ENCODE measurements around the gene SCAANT1. TPM values are rescaled to one million over a fixed set of nuclear protein-coding genes. Genes with fewer than 3 reads are reported as not detected.

The SCAANT1 gene
- total and polyA plus RNA-seq, 2 of the 8 experiments (the other 6 are each of a cell fraction or from before 2014, with no cell fraction given): not detected

GRCh38 chr3:63947594-63947993, 35.4 kb upstream of the SCAANT1 start:
- Histone ChIP-seq H2AK5ac (ENCODE audit: low read depth, low read length) (no peak overlapping the region), H2BK12ac (ENCODE audit: low read depth, low read length) (no peak overlapping the region; the same call in 1 of the 2 replicates), H3K79me2 (ENCODE audit: control insufficient read depth in 1 of 2, insufficient read depth in 2 of 2, low read length in 2 of 2) (peaks cover 0 to 13% of the 10 kb centered on the region in 2 experiments; a peak in 1 of 4 replicates), H4K91ac (replicated peaks; ENCODE audit: insufficient read length, low read length) (no peak overlapping the region), H3K27me3 (replicated peaks in 1 of 4; ENCODE audit: control insufficient read depth in 3 of 4, extremely low read depth in 1 of 4, insufficient read depth in 3 of 4, low read length in 3 of 4) (no peaks in the 10 kb centered on the region), H3K23me2 (ENCODE audit: low read depth, low read length) (no peaks in the 10 kb centered on the region), H3K4me3 (ENCODE audit: extremely low read depth in 1 of 4, insufficient read depth in 2 of 4, low read depth in 3 of 4, low read length in 4 of 4) (no peak overlapping the region), H3K4me1 (replicated peaks in 1 of 4; ENCODE audit: control insufficient read depth in 3 of 4, insufficient read depth in 4 of 4, low read length in 3 of 4) (peaks cover 0 to 4% (median 0%) of the 10 kb centered on the region in 4 experiments; a peak in 2 of 7 replicates), H3K4me2 (ENCODE audit: insufficient read depth in 1 of 2, low read depth in 2 of 2, low read length in 2 of 2) (no peak overlapping the region), H2BK15ac (ENCODE audit: low read length) (no peak overlapping the region), H4K8ac (ENCODE audit: extremely low read depth, insufficient read depth, low read length) (no peak overlapping the region), H2BK120ac (replicated peaks; ENCODE audit: low read depth, low read length) (no peak overlapping the region), H3K4ac (replicated peaks; ENCODE audit: insufficient read length, low read depth, low read length) (no peak overlapping the region), H3K9me3 (ENCODE audit: insufficient read depth in 2 of 2, low read depth in 1 of 2, low read length in 1 of 2) (no peaks in the 10 kb centered on the region), H4K20me1 (replicated peaks in 1 of 2; ENCODE audit: control insufficient read depth in 1 of 2, insufficient read depth in 2 of 2, low read length in 2 of 2) (no peaks in the 10 kb centered on the region), H3K9ac (replicated peaks in 1 of 4; ENCODE audit: extremely low read depth in 1 of 4, low read depth in 3 of 4, low read length in 3 of 4) (no peak overlapping the region), H2BK5ac (ENCODE audit: low read depth, low read length) (no peak overlapping the region), H3K14ac (ENCODE audit: insufficient read length) (no peak overlapping the region), H3K79me1 (ENCODE audit: low read depth, low read length) (peaks cover 4% of the 10 kb centered on the region; the same call in 1 of the 2 replicates), H2BK20ac (ENCODE audit: low read length) (no peak overlapping the region), H3K36me3 (ENCODE audit: control insufficient read depth in 2 of 4, insufficient read depth in 4 of 4, low read length in 3 of 4) (no peaks in the 10 kb centered on the region), H3K56ac (replicated peaks; ENCODE audit: insufficient read length, low read depth, low read length) (no peak overlapping the region), H3K27ac (ENCODE audit: low read depth, low read length) (no peak overlapping the region), H3K23ac (ENCODE audit: insufficient read length) (no peak overlapping the region), H3K18ac (ENCODE audit: extremely low read depth, low read length) (no peak overlapping the region), H4K5ac (ENCODE audit: insufficient read length, low read depth, low read length) (no peak overlapping the region), H2AFZ (ENCODE audit: low read length) (no peak overlapping the region)
- DNase-seq (ENCODE audit: low read depth in 1 of 2, low spot score in 2 of 2) (no peak), FAIRE-seq (no peak)
- POLR2A ChIA-PET (ENCODE audit: partially characterized antibody): no interaction called here
- CTCF ChIA-PET (ENCODE audit: partially characterized antibody): interaction anchor here (0.6 to 1.5 kb wide), 5 partner anchors 9 to 43 kb away, joined by 3 to 5 read pairs (median 3); no protein-coding TSS in a partner anchor
- 90% methylated on average over 2 of the region's 2 CpGs; no CpG with 5 or more reads in 1 of the 2 experiments for WGBS, 2 experiments (ENCODE audit: extremely low coverage in 1 of 2, insufficient coverage in 1 of 2, insufficient read length in 1 of 2, insufficient replicate concordance in 2 of 2, low coverage in 1 of 2, low lambda C conversion rate in 2 of 2, missing lambda C conversion rate in 1 of 2)
- no peak for TF ChIP-seq TEAD4 (IDR thresholded peaks at IDR 0.05; ENCODE audit: low read depth, low read length)
- no peak for TF ChIP-seq SIX5 (IDR thresholded peaks at IDR 0.05; ENCODE audit: low read depth, low read length)
- no peak for TF ChIP-seq RNF2 (IDR thresholded peaks at IDR 0.05; ENCODE audit: borderline replicate concordance, low read depth, low read length, missing control alignments, poor library complexity, severe bottlenecking)
- TF ChIP-seq SRF (IDR thresholded peaks at IDR 0.05; ENCODE audit: low read depth, low read length): no peak
- no peak for TF ChIP-seq SUZ12 (IDR thresholded peaks at IDR 0.05; ENCODE audit: low read length)
- TF ChIP-seq HDAC6 (IDR thresholded peaks at IDR 0.05; ENCODE audit: low read depth, low read length): no peak
- TF ChIP-seq BRCA1 (IDR thresholded peaks at IDR 0.05; ENCODE audit: low read depth, low read length): no peak
- TF ChIP-seq CTBP2 (IDR thresholded peaks at IDR 0.05; ENCODE audit: borderline replicate concordance, insufficient read depth, insufficient read length, low read length): no peak
- no peak for TF ChIP-seq NRF1 (IDR thresholded peaks at IDR 0.05; ENCODE audit: low read depth, low read length)
- no peak for TF ChIP-seq ZNF274 (IDR thresholded peaks at IDR 0.05; ENCODE audit: borderline replicate concordance, extremely low read depth, low read length)
